Activated gamma-delta T cell treated with Interleukin-2 at 50 U/mL for 16 hours (primary cell): Measurements from ENCODE around the gene MRPL49.
A peak's percentile ranks its signal among the peaks of the same experiment; 100 is the strongest.
"Not testable (repeated sequence)": the region's sequence is repeated elsewhere in the genome, so short reads cannot be mapped to it uniquely, and the experiment has no call there.

Experiments used
- DNase-seq: peaks from one replicate; pipeline ENCODE4 v3.0.0-alpha.2; 2020

MRPL49 gene

DNA sequence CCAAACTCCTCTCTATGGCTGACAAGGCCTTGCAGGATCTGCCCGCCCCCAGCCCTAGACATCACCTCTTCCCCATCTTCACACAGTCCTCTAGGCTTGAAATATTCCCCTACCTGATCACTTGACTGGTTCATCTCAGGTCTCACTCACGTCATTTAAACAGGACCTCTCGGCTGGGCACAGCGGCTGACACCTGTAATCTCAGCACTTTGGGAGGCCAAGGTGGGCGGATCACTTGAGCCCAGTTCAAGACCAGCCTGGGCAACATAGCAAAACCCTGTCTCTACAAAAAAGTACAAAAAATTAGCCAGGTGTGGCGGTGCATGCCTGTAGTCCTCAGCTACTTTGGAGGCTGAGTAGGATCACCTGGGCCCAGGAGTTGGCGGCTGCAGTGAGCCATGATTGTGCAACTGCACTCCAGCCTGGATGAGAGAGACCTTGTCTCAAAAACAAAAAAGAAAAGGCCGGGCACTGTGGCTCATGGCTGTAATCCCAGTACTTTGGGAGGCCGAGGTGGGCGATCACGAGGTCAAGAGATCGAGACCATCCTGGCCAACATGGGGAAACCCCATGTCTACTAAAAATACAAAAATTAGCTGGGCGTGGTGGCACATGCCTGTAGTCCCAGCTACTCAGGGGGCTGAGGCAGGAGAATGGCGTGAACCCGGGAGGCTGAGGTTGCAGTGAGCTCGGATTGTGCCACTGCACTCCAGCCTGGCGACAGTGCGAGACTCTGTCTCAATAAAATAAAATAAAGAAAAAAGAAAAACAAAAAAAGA is 3.0 kb upstream of the MRPL49 start:
- DNase-seq: not testable (repeated sequence)

DNA sequence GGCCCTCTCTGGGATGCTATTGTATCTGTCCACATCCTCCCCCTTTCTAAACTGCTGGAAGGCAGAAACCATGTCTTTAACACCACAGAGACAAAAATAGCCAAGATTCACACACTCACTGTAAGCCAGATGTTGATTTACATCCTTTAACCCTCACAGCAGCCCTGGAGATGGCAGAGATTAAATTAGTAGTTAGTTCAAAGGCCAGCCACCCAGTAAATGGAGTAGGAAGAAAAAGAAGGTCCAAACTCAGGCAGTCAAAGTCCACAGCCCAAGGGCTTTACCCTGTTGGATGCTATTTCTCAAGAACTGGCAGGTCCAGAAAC is 2.5 kb upstream of the MRPL49 start:
- no peak for DNase-seq

DNA sequence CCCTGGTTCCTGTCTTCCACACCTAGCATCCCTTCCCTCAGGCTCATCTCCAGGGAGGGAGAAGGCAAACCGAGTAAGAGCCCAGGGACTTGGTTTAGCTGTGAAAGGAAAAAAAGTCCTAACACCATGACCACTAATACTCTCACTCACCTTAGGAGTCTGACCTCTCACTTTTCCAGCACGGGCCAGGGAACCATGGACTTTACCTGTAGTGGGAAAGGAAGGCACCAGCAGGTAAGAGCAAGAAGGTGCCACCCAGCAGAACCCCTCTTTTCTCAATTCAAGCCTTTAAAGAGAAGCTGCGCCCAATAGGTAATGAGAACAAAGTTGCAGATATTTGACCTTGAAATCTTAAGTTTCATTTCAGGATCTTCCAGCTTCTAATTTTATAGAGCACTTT is 1.3 kb upstream of the MRPL49 start:
- DNase-seq: no peak

DNA sequence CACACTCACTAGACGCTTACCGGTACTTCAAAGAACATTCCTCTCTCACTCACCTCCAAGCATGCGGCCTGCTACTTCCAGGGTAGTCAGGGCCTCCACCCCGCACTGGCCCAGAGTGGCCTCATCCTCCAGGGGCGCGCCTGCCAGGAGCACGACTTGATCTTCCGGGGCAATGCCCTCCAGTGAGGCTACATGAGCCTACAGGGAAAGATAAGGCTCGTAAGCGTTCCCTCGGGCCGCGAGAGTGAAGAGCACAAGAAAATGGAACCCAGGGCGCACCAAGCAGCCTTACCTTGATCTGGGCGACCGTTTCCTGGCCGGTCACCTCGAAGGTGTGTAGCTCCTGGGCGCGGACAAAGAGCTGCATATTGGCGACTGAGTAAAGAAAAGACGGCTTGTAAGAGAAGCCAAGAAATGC is 665 bp upstream of the MRPL49 start:
- no peak for DNase-seq

DNA sequence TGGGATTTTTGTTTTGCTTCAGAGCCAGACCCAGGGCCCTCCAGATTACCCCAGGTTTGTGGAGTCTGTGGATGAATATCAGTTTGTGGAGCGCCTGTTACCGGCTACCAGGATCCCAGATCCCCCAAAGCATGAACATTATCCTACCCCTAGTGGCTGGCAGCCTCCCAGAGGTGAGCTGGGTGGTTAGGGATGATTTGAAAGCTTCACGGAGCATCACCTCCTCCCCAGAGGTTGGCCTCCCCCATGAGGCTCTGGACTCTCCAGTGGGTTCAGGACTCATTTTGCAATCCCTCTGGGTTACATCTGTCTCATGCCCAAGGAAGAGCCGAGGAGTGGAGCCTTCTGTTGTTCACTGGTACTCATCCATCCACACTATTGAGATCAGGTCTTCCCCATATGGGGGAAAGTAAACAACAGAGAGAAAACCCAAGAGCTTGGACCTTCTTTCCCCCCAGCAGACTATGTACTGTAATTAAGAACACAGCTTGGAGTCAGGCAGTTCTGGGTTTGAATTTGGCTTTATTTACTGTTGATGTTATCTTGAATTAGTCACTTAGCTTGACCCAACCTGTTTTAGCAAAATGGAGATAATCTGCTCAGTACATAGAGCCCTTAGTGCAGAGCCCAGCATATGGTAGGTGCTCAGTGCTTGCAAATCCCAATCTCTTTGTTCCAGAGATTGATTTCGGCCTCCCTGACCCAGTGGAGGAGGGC is 2.5 kb downstream of the MRPL49 start:
- DNase-seq: no peak

DNA sequence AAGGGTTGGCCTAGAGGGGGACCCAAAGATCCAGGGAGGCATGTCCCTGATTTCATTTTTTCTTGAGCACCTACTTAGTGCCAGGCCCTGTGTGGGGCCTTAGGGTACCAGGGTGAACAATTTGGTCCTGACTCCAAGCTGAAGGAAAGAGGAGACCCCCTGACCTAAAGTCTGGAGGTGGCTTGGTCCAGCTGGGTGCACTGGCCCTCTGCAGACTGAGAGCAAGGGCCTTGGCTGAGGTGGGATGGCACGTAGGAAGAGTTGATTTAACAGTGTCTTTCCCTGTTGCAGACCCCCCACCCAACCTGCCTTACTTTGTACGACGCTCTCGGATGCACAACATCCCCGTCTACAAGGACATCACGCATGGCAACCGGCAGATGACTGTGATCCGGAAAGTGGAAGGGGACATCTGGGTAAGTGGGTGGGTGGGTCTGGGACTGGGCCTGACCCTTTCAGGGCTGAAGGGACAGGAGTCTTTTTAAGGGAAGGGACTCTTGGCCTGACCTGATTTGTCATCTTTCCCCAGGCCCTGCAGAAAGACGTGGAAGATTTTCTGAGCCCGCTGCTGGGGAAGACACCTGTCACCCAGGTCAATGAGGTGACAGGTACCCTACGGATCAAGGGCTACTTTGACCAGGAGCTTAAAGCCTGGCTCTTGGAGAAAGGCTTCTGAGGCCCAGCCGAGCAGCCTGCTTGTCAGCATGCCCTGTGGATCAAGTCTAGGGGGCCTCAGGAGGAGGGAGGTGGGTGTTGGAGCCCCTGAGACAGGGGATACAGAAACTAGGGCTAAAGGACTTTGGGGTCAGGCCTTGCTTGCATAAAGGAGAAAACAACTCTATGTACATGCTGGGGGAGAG is 3.3 kb downstream of the MRPL49 start:
- DNase-seq: no peak

DNA sequence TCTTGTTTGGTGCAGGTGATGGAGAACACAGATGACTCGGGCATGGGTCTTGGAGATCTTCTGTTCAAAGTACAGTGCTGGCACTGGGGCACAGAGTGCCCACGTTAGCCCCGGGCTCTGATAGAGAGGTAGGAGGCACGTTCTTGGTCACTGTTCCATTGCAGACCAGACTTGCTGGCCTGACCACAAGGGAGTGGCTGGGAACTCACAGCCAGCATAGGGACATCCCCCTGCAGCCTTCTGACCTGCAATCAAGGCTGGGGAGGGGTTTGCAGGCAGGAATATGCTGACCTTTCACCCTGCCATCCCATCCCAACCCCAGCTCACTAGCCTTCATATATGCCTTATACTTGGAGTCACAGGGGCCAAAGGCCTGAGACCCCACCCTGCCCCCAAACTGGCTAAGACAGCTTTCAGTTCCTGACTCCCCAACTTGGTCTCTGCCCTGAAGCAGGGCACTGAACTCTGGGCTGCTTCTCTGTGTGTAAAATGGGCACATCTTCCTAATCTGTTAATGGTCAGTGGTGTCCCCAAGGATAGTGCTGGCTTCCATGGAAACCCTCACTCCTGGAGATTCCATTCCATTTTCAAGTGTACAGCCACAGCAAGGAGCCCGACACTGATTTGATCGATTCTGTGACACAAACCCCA is 4.6 kb downstream of the MRPL49 start:
- no peak for DNase-seq

DNA sequence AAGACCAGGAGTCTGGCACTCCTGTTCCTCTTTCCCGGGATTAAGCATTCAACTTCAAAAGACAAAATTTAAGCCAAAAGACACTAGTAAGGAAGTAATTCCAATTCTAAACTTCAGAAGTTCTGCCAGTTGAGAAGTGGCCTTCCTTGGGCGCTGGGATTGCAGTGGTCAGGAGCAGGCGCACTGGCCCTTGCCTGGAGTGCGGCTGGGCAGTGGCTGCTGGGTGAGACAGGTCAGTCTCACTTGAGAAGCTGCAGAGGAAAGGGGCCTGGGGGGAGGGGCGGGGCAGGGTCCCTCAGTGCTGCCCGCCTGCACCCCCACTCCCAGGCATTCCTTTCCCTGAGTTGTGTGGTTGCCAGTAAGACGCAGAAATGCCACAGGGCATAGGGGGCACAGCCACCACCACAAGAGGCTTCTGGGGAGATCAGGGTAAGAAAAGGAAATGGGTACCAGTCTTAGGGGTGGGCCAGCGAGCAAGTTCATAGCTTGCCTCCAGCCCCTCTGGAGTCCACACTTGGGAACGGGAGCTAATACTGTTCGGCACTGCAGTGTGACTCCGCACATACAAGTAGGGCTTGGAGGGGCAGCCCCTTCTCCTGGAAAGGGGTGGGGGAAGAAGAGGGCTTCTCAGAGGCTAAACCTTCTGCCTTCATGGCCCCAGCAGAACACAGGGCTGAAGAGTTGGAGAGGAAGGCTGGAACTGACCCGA is 5.5 kb downstream of the MRPL49 start:
- no peak for DNase-seq

DNA sequence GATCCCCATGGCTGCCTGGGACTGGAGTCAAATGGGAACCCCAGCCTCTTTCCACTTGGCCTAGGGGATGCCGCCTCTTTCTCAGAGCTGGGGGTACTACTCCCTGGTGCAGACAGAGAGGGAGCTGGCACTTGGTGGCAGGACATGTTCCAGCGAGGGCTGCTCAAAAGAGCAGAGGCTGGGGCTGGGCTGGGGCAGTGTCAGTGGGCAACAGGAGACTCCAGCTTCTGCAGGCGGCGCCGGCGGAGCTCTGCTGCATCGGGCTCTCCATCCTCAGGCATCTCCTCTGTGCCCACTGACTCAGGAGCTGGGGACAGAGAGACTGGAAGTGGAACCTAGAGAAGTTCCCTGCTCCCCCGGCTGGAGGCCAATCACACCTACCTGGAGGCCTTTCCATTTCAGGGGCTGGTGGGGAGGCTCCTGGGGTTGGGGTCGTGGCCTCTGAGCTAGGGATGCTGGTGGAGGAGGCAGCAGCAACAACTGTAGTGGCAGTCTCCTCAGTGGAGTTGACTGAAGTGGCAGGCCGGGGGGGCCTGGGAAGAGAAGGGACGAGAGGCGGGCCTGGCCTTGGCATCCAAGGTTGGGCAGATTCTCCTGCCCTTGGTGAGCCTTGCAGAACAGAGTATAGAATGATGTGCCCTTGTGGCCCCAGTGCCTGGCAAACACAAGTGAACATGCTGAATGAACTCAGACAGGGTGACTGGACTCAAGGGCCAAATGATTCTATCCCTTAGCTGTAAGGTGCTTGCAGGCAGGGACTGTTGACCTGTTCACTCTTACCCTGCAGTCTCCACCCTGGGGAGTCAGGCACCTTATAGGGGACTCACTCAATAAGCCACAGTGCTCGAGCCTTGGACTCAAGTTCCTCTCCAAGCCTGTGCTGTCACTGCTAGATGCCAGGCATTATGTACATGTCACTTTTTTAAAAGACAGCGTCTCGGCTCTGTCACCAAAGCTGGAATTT is 6.3 kb downstream of the MRPL49 start:
- no peak for DNase-seq

DNA sequence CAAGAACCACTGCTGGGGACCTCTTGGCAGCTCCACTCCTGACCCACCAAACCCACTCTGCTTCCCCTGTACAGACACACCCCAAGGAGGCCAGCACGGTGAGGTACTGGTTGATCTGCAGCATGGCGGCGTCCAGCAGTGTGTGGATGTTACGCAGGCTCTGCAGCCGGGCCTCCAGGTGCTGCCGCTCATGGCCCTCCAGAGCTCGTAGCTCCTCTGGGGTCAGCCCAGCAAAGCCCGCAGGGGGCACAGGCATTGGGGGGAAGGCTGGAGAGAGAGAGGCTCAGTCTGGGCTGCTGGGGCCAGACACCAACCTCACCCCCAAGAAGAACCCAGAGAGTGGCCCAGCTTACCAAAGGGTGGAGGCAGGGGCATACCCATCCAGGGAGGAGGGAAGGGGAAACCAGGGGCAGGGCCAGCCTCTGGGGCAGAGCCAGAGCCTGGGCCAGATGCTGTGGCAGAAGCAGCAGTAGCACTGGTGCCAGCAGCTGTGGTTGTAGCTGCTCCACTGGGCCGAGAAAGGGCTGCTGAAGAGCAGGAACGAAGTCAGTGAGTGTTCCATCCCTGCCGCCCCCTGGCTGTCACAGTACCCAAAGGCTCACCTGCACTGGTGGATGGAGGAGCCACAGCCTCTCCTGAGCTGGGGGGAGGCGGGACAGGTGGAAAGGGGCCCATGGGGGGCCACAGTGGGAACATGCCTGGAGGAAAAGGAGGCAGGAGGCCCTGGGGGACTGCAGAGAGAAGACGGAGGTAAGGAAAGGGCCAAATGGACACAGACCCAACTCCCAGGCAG is 7.7 kb downstream of the MRPL49 start:
- DNase-seq: no peak

DNA sequence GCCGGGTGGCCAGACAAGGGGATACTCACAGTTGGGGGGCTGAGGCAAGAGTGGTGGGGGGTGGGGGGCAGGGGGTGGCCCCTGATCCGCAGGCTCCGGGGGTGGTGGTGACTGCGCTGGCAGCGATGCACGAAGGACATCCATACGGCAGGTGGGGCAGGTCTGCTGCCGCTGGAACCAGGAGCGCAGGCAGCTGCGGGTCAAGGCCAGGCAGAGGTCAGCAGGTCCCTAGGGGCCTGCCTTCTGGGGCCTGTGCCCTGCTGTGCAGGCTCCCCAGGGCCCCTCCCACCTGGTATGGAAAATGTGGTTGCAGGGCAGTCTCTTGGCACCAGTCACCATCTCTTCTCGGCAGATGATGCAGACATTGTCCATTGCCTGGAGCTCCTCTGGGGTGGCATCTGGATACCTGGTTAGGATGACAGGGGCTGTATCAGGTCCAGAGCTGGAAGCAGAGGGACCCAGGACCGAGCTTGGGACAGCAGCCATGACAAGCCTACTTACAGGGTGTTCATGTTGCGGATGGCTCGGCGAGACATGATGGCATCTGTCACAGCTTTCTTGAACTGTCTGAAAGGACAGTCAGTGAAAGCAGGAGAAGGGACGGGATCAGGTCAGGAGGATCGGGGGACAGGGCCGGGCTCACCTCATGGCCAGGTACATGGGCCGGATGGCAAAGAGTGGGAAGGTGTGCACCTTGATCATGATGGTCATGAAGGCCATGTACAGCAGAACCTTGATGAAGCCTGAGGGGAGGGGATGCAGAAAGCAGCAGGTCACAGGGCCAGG is 8.7 kb downstream of the MRPL49 start:
- no peak for DNase-seq

DNA sequence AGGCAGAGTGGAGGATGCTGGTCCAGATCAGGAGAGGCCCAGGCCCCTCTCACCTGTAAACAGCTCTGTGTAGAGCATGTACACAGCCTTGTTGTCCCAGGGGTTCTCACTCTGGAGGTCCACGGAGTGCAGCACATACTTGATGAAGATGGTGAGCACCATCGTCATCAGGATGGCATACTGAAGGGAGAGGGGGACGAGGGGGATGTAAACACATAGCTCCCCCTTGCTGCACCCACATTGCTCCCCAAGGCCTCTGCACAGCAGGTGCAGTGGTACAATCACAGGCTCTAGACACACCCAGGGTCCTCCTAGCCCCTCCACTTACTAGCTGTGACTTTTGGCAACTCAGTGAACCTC is 9.3 kb downstream of the MRPL49 start:
- no peak for DNase-seq

DNA sequence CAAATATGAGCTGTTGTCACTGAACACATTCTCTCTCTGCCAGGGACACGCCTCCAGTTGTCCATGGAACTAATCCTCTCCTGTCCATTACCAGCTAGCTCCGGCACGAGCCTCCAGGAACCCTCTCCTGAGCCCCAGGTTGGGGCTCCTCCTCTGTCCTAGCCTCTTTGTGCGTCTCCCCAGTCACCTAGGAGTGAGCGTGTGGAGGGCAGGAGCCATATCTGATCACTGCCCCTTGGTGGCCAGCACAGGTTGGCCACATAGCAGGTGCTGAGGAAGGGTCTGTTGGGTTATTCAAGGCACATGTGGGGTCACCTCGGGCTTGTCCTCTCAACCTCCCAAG is 9.7 kb downstream of the MRPL49 start:
- no peak for DNase-seq

DNA sequence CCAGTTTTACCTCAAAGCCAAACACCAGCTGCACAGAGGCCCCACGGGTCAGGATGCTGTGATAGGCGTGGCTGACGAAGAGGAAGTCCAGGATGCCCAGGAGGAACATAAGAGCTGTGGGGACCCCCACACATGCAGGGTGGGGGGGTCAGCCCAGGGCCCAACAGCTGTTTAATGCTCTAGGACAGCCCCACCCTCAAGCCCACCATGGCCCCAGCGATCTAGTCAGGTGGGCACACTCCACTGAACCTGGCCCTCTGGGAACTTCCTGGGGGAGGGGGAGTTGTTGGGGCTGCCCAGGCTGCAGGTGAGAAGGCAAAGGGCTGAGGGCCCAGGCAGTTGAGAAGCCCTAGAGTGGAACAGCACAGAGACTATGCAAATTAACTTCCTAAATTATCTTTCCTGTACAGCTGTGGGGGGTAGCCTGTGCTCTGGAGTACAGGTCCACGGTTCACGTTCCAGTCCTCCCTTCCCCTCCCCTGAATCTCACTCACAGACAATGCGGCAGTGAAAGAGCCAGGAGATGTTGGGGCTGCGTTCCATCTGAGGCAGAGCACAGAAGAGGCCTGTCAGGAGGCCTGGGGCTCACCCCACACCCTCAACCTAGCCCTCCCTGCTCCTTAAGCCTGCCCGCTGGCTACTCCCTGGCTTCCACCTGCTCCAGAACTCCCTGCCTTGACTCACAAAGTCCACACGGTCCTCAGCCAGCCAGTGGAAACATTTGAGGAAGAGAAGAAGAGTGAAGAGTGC is 10.3 kb downstream of the MRPL49 start:
- no peak for DNase-seq

DNA sequence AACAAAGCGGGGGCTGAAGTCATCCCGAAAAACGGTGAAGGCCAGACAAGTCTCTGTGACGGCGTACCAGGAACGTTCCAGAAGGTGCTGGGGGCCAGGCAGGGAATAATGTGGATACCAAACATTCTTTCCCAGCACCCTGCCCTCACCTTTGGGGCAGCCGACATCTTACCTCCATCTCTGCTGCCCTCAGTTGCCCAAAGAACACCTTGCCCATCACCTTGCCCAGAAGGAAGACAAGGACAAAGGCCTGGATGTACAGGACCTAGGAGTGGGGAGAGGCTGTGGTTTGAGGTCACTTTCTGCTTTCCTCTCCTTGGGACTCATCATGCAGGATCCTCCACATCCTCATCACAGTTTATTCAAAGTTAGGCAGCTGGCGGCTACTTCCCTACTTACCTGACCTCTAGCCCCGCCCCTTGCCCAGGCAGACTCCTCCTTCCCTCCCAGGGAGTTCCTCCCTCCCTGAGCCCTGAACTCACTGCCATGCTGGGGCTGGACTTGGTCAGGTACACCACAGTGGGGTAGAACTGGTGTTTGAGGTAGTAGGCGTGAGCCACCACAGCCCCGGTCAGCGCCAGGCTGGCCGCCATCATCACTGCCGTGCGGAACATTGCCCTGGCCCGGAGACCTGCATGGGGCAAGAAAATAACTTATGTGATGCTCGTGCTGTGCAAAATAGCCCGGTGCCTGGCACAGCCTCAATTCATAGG is 11.0 kb downstream of the MRPL49 start:
- DNase-seq: no peak

DNA sequence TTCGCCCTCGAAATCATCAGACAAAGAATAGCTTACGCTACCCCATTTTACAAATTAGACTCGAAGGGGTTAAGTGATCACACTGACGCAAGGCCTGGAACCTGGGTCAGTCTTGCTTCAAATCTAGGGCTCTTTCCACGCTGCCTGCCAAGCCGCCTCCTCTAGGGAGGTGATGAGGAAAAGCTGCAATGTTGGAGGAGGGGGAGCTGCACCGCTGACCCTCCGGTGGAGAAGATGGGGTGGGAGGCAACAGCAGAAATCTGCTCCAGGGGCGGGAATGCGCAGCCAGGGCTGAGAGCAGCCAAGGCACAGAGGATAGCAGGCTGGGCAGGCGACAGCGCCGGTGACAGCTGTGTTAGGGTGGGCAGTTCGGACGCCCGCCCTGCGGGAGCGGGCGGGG is 11.6 kb downstream of the MRPL49 start:
- no peak for DNase-seq

DNA sequence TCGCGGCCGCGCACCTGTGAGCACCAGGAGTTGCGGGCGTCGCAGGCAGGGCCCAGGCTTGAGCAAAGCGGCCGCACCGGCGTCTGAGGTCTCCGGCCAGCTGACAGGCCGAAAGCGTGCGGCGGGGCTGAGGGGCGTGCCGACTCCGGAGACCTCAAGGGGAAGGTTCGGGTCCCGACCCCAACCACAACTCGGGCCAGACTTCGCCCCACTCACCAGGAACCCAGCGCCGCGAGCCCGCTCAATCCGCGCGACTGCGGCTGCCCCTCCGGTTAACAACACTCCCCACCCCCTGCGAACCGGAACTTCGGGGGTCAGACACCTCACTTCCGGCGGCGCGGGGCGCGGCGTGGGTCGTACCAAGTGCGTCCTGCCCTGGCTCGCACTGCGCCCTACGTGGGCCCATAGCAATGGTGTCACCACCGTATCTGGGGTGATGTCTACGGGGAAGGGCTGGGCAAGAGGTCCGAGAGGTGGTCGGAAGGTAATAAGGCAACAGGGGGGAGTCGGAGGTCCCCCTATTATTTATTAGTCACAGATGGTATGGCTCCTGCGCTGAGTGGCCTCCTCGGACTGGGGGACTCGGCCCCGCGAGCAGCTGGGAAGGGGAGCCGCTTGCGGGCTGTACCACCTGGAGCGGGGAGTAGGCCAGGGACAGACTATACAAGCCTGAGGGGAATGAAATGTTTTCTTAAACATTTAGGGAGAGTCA is 12.3 kb downstream of the MRPL49 start, which contains the start of gene SYVN1:
Gene SYVN1 (minus strand): TSS at position 280 of the 712 bp plus-strand sequence. CDS start 918 bp downstream, outside the sequence.
- peak; percentile 92 for DNase-seq
